NK-92 (cell line): Measurements from ENCODE around the gene NLE1.

Experiments
- DNase-seq: peaks from one replicate; lab custom pipeline; 2025; ENCODE audit not compliant: unreplicated experiment; lab: John Stamatoyannopoulos, UW

The NLE1 gene

DNA sequence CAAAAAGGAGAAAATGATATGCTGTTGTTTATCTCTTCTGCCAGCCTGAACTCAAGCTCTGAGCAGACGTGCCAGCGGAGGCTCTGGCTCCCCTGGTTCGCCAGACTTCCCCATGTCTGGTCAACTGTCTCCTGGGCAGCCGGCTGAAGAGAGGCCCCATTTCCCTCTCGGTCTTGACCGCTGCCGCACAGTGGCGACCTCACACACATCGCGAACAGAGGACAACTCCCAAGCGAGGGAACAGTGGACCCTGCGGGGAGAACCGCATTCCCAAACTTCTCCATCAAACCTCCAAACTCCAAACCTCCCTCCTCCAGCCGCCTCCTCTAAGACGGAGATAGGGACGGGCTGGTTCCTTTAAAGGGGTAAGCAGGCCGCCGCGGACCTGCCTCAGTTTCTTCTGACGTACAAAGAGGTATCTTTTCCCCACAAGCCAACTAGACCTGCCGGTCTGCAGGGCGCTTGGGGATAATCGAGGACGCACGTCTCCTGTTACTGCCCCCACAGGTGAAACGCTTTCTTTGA lies 53.7 kb downstream of the NLE1 start:
- no peak for DNase-seq

DNA sequence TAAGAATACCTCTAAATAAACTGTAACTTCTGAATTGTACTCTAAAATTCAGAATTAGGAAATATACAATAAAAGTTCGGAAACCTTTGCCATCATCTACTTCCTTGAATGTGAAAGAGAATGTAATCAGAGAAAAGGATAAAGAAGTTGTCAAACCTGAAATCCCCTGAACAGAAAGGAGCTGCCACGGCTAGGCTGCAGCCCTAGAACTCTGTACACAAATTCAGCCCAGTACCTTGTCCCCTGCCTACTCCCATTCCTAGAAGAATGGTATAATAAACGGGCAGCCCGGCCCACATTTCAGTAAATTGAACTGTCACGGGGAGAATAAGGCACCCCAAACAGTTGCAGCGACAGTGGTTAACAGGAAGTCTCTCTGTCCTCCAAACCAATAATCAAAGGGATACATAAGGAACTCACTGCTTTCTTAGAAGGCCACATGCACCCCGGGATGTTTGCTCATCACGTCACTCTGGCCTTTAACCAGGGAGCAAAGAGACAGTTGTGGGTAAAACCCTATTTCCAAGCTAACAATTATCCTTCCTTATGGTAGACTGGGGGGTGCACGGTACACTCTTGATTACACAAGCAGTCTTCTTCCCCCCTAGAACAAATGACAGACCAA lies 54.3 kb downstream of the NLE1 start:
- DNase-seq, result no peak

DNA sequence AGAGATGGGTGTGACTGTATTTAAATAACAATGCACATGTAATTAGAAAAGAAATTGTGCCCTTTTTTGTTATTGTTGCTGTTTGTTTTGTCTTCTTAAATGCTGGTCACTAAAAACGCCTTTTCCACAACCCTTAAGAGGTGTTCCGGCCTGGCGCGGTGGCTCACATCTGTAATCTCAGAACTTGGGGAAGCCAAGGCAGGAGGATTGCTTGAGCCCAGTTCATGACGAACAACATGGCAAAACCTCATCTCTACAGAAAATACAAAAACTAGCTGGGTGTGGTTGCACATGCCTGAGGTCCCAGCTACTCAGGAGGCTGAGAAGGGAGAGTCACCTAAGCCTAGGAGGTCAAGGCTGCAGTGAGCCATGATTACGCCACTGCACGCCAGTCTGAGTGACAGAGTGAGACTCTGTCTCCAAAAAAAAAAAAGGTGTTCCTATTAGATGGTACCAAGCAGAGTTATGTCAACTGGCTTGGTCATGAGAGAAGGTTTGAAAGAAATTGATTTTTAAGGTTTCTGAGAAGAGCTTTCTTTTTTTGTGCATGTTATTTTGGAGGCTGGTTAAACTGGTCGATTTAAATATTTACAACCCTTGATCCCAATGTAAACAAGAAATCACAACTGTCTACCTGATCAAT lies 55.1 kb downstream of the NLE1 start:
- DNase-seq, result no peak

DNA sequence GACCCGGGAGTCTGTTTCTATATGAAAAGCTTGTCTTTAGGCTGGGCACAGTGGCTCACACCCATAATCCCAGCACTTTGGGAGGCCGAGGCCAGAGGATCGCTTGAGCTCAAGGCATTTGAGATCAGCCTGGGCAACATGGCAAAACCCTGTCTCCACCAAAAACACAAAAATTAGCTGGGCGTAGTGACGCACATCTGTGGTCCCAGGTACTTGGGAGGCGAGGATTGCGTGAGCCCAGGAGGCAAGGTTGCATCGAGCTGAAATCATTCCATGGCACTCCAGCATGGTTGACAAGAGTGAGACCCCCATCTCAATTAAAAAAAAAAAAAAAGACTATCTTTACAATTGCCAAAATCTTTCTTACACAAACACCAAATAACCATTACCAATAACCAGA lies 55.9 kb downstream of the NLE1 start:
- DNase-seq, result no peak

DNA sequence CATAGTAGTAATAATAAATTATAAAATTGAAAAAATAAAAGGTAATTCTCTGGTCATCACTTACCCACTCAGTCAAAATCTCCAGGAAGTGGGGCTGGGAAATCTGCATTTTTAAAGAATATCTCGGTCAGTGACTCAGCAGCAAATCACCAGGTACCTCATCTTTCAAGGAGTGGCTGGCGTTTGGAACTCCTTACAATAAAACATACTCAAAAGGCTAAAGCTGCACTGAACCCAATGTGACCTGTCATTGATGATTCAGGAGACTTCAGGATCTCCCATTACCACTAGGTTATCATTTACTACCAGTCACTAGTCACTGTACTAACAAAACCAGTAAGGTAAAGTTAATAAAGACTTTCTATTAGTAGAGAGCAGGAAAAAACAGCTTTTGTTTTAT lies 57.1 kb downstream of the NLE1 start:
- DNase-seq, result no peak

DNA sequence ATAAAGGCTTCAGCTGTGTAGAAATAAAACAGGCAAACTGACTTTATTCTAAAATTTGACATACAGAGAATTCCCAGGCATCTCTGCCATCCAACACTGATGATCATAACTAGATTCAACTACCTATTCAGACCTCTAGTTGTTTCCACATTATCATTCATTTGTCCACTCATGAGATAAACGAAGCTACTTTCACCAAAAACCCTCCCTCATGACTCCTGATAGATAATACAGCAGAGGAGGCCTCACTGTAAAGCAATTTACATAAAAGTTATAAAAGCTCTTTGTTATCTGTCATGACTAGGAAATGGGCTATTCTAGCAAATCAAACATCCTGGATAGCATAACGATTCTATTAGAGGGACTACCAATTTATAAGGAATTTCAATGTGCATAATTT lies 59.0 kb downstream of the NLE1 start:
- no peak for DNase-seq

DNA sequence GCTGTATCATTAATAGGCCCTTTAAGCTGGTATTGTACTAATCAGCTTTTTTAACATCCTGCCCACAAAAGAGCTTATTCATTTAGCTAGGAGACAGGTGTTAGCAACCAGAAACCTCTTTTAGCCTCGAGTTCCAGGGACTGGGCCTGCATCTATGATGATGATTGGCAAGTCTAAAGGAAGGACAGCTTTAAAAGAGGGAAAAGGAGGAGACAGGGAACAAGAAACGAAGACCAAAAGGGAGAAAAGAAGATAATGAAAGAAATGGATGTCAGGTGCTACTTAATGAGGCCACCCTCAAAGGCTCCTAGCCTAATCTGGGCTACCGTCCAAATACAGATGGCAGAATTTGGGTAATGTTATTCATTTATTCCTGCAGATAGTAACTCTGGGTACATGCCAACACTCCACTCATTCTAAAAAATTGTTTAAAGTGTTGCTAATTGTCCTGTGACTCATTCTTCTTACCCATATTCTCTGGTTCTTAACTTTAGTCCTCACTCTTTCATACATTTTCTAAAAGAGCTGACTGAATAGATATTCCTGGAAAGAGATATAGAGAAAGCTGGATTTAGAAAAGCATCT lies 59.9 kb downstream of the NLE1 start:
- no peak for DNase-seq

DNA sequence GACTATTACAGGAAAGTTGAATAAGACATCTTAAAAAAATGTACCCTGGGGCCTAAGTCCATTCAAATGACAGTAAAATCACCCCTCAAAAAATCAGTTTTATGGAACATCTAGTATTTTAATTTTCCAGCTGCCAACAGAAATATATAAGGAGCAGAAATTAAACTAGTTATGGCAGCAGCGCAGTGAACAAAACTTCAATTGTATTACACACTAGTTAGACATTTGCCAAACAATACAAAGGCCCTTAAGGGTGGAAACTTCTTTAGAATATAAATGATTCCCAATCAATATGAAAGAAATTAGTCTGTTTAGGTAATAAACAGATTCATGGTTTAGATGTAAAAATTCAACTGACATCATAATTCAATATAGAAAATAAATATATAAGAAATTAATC lies 60.5 kb downstream of the NLE1 start:
- no peak for DNase-seq

DNA sequence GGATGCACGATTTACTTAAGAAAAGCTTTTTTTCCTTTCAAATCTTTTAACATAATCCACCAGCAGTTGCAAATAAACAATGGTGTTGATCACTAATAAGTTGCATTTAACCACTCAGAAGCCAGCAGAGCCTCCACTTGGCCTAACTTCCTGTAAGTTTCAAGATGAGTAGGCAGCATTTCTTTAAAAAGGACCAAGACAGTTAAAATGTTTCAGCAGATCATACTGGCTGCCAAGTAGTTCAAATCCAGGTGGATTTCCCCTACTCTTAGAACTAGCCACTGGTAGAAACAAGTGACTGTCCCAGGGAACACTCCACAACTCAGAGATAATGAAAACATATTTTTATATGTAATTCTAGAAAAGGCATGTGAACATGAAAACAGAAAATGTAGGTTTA lies 61.6 kb downstream of the NLE1 start:
- no peak for DNase-seq

DNA sequence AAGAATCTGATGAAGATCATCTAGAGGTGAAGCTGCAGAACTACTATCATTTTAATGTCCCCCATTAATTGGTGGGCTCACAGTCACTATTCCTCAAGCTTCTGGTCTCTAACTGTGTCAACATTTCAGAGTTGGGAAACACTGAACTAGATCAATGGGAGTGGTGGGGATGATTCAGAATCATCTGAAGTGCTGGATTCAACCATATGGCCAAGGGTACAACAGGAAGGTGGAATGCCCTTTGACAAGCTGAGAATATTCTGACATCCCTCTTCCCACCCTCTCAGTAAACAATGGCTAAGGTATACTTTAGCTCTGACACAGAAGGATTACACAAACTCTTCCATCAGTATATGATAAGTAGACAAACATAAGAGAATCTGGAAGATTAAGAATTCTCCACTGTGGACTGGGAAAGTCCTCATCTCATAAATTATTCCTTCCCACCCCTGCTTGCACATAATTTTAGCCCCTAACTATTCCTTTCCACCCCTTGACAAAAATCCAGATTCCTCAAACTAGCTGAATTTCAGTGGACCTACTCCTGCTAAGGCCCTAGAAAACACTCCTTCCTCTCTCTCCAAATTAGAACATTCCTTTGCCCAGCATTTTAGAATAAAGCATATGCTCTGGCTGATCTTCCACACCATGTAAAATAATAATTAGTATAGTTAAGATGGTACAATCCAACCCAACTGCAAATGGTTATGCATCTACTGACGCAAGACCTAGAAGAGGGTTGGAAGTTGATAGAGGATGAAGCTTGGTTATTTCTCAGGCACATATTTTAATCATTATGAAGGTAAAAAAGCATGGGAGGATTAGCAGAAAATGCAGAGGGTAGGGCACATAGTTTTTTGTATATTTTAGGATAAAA lies 62.3 kb downstream of the NLE1 start:
- DNase-seq, result no peak
